Mesothelial cell of epicardium (in vitro differentiated cells): Measurements from ENCODE around the gene MBD3L5. TPM values are rescaled to one million over a fixed set of nuclear protein-coding genes. Genes with fewer than 3 reads are reported as not detected.
"Not testable (repeated sequence)": the region's sequence is repeated elsewhere in the genome, so short reads cannot be mapped to it uniquely, and the experiment has no call there.

Experiments
- DNase-seq, 2 experiments: peaks; one replicate each; pipeline ENCODE4 v3.0.0; 2021; ENCODE audit warnings: low spot score in 2 of 2; ENCODE audit not compliant: unreplicated experiment in 2 of 2
- H3K27ac Mint-ChIP-seq: 2 replicates; pipeline ENCODE4 v1.8.0; 2021; ENCODE audit warnings: mixed read lengths
- H3K27me3 Mint-ChIP-seq: 2 replicates; pipeline ENCODE4 v1.8.0; 2021; ENCODE audit warnings: low read depth, mixed read lengths
- H3K36me3 Mint-ChIP-seq: 2 replicates; pipeline ENCODE4 v1.8.0; 2021; ENCODE audit warnings: mixed read lengths
- H3K4me1 Mint-ChIP-seq: 2 replicates; pipeline ENCODE4 v1.8.0; 2021; ENCODE audit warnings: mixed read lengths
- H3K4me3 Mint-ChIP-seq: 2 replicates; pipeline ENCODE4 v1.8.0; 2021; ENCODE audit warnings: mild to moderate bottlenecking, moderate library complexity, mixed read lengths
- H3K9me3 Mint-ChIP-seq: 2 replicates; pipeline ENCODE4 v1.8.0; 2021; ENCODE audit warnings: mixed read lengths
- total RNA-seq: library from RNA; stranded (reverse); gene quantifications from 3 replicates; pipeline ENCODE4 v1.2.1, GENCODE V29; 2021
- TF ChIP-seq, protein P1 (sequence below): fragments of 200-600 bp; sonication (generic); IDR thresholded peaks from one replicate; pipeline ENCODE4 v1.5.0; 2021; ENCODE audit warnings: antibody characterized with exemption; ENCODE audit not compliant: unreplicated experiment

Gene MBD3L5
- total RNA-seq, 1 donor from 2014 or later: not detected

DNA sequence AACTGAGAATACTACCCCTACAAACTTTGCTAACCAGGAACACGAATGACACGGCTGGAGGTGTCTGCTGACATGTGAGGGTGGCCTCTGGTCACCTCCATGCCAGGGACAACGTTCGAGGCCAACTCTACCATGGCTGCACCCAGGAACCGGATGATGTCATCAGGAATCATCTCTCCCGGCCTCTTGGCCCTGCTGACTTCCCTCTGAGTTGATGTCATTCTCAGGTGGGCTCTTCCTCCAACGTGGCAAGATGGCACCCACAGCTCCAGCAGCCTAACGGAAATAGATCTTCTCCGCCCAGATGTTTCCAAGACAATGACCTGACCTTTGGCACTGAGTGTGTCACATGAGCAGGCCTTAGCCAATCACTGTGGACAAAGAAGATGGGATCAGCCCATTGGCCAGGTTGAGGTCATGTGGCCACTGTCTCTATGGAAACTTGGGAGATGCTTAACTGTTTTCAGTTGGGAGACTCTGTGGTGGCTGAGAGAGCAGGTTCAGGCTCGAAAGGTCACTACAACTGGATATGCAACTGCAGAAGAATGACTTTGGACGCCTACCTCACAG, 24.2 kb upstream of the MBD3L5 start:
- Mint-ChIP-seq H3K4me3 (no peak overlapping the region), H3K4me1 (no peaks in the 10 kb centered on the region), H3K27me3 (no peaks in the 10 kb centered on the region), H3K9me3 (peaks cover 28% of the 10 kb centered on the region), H3K36me3 (no peaks in the 10 kb centered on the region), H3K27ac (no peak overlapping the region)
- TF ChIP-seq, protein P1, sequence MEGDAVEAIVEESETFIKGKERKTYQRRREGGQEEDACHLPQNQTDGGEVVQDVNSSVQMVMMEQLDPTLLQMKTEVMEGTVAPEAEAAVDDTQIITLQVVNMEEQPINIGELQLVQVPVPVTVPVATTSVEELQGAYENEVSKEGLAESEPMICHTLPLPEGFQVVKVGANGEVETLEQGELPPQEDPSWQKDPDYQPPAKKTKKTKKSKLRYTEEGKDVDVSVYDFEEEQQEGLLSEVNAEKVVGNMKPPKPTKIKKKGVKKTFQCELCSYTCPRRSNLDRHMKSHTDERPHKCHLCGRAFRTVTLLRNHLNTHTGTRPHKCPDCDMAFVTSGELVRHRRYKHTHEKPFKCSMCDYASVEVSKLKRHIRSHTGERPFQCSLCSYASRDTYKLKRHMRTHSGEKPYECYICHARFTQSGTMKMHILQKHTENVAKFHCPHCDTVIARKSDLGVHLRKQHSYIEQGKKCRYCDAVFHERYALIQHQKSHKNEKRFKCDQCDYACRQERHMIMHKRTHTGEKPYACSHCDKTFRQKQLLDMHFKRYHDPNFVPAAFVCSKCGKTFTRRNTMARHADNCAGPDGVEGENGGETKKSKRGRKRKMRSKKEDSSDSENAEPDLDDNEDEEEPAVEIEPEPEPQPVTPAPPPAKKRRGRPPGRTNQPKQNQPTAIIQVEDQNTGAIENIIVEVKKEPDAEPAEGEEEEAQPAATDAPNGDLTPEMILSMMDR: no peak
- no peak for DNase-seq

DNA sequence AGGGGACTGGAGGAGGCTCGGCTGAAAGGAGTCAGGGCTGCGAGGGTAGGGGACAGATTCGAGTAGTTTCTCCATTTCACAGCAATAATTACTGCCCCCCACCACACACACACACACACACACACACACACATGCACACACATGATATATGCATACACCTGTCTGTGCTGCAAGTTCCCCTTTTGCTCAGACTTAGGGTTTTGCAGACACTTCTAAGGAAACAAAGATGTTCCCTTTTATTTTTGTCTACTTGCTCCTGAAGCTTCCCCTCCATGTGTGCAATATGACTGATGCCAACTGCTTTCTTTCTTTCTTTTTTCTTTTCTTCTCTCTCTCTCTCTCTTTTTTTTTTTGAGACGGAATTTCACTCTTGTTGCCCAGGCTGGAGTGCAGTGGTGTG, 22.5 kb upstream of the MBD3L5 start:
- H3K4me3 Mint-ChIP-seq: no peak overlapping the region
- DNase-seq: no peak
- no peak overlapping the region for H3K27ac Mint-ChIP-seq
- H3K9me3 Mint-ChIP-seq: peaks cover 26% of the 10 kb centered on the region
- TF ChIP-seq, protein P1: no peak
- no peaks in the 10 kb centered on the region for H3K4me1 Mint-ChIP-seq
- H3K27me3 Mint-ChIP-seq: no peaks in the 10 kb centered on the region
- H3K36me3 Mint-ChIP-seq: no peaks in the 10 kb centered on the region

GRCh38 chr19:7010722-7011593, 19.4 kb upstream of the MBD3L5 start:
- TF ChIP-seq, protein P1: no peak
- Mint-ChIP-seq H3K4me3 (no peak overlapping the region), H3K27ac (no peak overlapping the region), H3K36me3 (no peaks in the 10 kb centered on the region), H3K4me1 (no peaks in the 10 kb centered on the region), H3K27me3 (no peaks in the 10 kb centered on the region), H3K9me3 (peaks cover 46% of the 10 kb centered on the region)
- no peak for DNase-seq

DNA sequence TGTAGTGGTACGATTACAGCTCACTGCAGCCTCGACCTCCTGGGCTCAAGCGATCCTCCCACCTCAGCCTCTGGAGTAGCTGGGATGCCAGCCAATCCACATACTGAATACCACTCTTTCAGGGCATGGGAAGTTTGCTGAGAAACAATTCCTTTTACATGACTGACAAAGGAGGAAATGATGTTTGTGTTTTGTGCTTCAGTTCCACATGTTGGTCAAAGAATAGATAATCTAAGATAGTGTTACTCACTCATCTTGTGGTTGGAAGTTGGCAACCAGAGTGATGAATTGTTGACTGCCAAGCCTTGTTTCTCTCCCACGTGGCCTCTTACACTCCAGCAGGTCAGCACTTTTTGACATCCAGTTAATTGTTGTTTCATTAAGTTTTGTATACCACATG, 16.7 kb upstream of the MBD3L5 start:
- H3K4me1 Mint-ChIP-seq: no peaks in the 10 kb centered on the region
- H3K36me3 Mint-ChIP-seq: no peaks in the 10 kb centered on the region
- no peak overlapping the region for H3K27ac Mint-ChIP-seq
- TF ChIP-seq, protein P1: no peak
- peaks cover 42% of the 10 kb centered on the region for H3K9me3 Mint-ChIP-seq
- no peak for DNase-seq
- H3K27me3 Mint-ChIP-seq: no peaks in the 10 kb centered on the region
- no peak overlapping the region for H3K4me3 Mint-ChIP-seq

DNA sequence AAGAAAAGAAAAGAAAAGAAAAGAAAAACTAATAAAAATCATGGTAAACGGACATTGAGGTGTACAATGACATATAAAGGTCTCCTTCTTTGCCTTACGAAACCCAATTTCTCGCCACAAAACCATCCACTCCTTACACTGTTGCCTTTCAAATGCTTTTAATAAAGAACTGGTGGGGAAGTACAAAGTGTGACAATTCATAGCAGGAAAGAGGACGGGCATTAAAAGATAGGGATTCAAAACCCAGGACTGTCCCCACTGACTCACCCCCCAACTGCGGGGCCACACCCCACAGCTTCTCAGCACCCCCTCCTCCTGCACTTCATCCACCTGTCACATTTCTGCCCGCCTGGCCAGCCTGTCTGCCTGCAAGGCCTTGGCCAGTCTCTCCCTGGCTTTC, 11.6 kb upstream of the MBD3L5 start:
- Mint-ChIP-seq H3K4me3 (no peak overlapping the region), H3K27me3 (no peaks in the 10 kb centered on the region), H3K27ac (no peak overlapping the region), H3K36me3 (no peaks in the 10 kb centered on the region), H3K4me1 (no peaks in the 10 kb centered on the region), H3K9me3 (peaks cover 27% of the 10 kb centered on the region)
- no peak for DNase-seq
- TF ChIP-seq, protein P1: no peak

DNA sequence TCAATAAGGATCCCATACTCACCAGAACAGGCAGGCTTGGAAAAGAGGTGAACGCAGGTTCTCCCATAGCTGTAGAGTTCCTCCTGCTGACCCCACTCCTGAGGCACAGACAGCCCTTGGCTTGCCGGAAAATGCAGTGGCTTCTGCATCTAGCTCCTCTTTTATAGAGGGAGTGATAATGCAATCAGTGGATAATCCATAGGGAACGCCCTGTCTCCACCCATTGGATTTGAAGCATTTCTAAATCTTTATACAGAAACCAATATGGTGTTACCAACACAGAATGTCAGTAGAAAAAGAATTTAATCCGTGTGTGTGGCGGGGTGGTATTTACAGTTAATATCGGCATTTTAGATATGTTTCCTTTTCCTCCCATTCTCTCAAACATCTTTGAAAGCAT, 9.0 kb upstream of the MBD3L5 start, which contains the start of gene MBD3L2B:
Gene MBD3L2B, minus strand, starts transcription at position 101 of the 400 bp plus-strand sequence. Its CDS starts 34 bp downstream, at position 67.
- H3K27me3 Mint-ChIP-seq, DNase-seq, H3K36me3 Mint-ChIP-seq, H3K27ac Mint-ChIP-seq, H3K4me3 Mint-ChIP-seq, H3K4me1 Mint-ChIP-seq: not testable (repeated sequence)
- H3K9me3 Mint-ChIP-seq: peaks cover 12% of the 10 kb centered on the region

DNA sequence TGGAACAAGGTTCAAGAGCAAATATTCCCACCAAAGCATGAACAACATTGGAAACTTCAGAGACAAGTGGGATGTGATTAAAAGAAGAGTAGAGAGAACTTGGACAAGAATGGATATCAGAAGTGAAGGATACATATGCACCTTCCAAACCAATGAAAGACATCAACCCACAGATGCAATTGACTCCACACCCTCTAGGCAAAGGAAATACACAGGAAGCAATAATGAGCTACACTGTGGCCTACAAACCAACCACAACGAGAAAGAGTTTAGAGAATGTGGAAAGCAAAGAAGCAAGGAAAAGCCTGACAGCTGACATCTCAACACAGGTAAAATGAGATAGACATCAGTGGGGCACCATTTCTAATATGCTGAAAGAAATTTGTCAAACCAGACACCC, 1.6 kb upstream of the MBD3L5 start:
- H3K9me3 Mint-ChIP-seq, H3K36me3 Mint-ChIP-seq, H3K4me3 Mint-ChIP-seq, H3K27ac Mint-ChIP-seq, H3K27me3 Mint-ChIP-seq, H3K4me1 Mint-ChIP-seq, DNase-seq: not testable (repeated sequence)

GRCh38 chr19:7040079-7040478, 9.7 kb downstream of the MBD3L5 start, which contains the start of gene MBD3L4:
Gene MBD3L4, minus strand, starts transcription at chr19:7040179. Its CDS starts 35 bp downstream, at chr19:7040144.
- not testable (repeated sequence) for H3K4me3 Mint-ChIP-seq, H3K27ac Mint-ChIP-seq, H3K4me1 Mint-ChIP-seq, H3K9me3 Mint-ChIP-seq, H3K36me3 Mint-ChIP-seq, DNase-seq, H3K27me3 Mint-ChIP-seq

DNA sequence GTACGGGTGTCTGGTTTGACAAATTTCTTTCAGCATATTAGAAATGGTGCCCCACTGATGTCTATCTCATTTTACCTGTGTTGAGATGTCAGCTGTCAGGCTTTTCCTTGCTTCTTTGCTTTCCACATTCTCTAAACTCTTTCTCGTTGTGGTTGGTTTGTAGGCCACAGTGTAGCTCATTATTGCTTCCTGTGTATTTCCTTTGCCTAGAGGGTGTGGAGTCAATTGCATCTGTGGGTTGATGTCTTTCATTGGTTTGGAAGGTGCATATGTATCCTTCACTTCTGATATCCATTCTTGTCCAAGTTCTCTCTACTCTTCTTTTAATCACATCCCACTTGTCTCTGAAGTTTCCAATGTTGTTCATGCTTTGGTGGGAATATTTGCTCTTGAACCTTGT, 11.2 kb downstream of the MBD3L5 start:
- not testable (repeated sequence) for H3K4me3 Mint-ChIP-seq, H3K27me3 Mint-ChIP-seq, DNase-seq, H3K36me3 Mint-ChIP-seq, H3K9me3 Mint-ChIP-seq, H3K27ac Mint-ChIP-seq, H3K4me1 Mint-ChIP-seq
